ENCODE measurements around the gene PPFIBP1. TPM values are rescaled to one million over a fixed set of nuclear protein-coding genes. Genes with fewer than 3 reads are reported as not detected.

Gene PPFIBP1
- polyA plus RNA-seq = 0.10 and 9.7 TPM in 2 replicates

DNA sequence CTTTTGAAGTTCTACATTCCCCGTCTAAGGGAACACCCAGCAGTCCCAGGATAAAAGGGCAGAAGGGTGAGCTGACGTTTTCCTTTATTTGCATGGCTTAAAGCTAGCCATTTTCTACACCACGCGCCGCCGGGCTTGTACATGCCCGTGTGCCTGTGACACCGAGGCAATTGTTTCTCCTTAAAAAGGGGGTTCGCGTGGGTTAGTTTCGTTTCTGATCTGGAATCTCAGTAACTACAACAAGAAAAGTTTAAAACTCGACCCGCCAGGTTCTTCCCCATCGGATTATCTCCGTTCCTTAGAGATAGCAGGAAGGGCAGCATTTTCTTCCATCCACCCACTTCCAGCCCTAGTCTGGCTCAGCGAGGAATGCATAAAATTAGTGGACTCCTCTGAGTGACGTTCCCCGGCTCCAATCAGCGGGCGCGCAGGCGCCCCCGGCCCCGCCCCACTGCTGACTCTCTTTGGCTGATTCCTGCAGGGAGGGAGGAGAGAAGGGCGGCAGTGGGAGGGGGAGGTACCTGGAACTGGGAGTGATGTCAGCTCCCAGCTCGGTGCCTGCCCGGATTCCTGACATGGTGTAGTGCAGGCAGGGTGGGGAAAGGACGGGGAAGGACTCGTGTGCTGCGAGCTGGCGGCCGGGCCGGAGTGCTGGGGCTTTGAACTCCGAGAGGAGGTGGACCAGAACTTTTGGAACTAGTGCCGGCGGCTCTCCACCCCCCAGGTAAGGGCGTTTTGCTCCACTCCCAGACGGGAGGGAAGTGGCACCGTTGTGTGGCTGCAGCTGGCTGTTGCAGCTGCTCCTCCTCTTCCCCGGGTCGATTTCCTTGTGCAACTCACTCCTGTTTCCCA lies at the start of gene PPFIBP1:
PPFIBP1 (plus strand) TSS at position 565 of the 852 bp plus-strand sequence. CDS start 109,191 bp downstream, outside the sequence.

DNA sequence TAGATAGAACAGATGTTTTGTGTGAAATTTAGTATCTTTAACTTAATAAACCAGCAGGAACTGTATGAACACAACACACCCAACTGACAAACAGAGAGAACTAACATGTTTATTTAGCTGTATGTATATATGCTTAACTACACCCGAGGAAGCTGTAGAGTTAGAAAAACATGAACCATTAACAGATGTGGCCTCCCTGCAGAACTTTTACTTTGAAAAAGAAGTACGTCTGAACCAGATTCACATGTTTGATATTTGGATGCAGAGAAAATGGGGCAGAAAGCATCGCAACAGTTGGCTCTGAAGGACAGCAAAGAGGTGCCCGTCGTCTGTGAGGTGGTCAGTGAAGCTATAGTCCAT lies 172.3 kb downstream of the PPFIBP1 start, which contains the start of gene REP15:
REP15 (plus strand) TSS at position 155 of the 360 bp plus-strand sequence; CDS start at position 271, 116 bp downstream.

DNA sequence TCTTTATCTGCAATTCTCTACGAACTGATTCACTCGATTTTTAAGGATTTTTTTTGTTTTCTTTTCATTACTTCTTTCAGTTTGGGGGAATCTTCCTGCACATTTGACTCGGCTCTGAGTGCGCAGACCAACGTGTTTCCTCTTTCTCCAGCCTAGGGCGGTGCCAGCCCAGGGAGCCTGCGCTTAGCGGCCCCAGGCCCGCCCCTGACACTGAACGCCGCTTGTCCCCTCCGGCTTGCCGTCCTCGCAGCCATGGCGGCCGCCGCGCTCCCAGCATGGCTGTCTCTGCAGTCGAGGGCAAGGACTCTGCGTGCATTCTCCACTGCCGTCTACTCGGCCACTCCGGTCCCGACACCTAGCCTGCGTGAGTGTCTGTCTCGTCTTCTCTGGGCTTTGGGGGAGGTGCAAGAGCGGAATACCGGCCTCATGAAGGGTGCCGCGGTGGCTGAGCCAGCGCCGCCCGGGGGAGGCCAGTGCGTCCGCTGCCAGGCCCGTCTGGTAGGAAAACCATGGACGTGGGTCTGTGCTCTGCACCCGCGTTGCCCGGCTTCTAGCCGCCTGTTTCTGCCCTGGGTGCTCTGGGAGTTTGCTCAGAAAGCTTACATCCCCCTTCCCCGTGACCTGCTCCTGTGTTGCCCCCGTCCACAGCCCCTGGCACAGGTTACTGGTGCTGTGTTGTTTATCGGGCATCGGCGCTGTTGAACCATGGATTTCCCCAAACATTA lies 186.7 kb downstream of the PPFIBP1 start, which contains the start of gene MRPS35:
MRPS35 (plus strand) TSS at position 241 of the 725 bp plus-strand sequence; CDS start at position 253, 12 bp downstream.

Other genes starting within 250 kb of the PPFIBP1 start
- gene BMAL2, start 191.4 kb upstream of the PPFIBP1 start, polyA plus RNA-seq = 0.83 TPM in 1 of 2 replicates, not detected in the other
- gene SMCO2, start 77.5 kb upstream of the PPFIBP1 start, polyA plus RNA-seq = not detected in 2 replicates
- gene REP15, start 172.2 kb downstream of the PPFIBP1 start, polyA plus RNA-seq = not detected in 2 replicates
- 67.4 and 68.6 TPM in 2 replicates for gene MRPS35, start 186.6 kb downstream of the PPFIBP1 start, polyA plus RNA-seq